HEK293 (cell line): ENCODE measurements around the gene NSUN3.

ENCODE experiments used
- CTCF ChIA-PET: fragments of 350-600 bp; formaldehyde crosslinking; extraction: SDS; loops from one replicate; lab custom pipeline; 2021; ENCODE audit warnings: antibody characterized with exemption; lab: Yijun Ruan, JAX
- POLR2A ChIA-PET: fragments of 300-600 bp; formaldehyde crosslinking; extraction: SDS; loops from one replicate; lab custom pipeline; 2020; ENCODE audit warnings: antibody characterized with exemption, inconsistent platforms; lab: Yijun Ruan, JAX
- H3K27ac ChIP-seq: fragments of 200-500 bp; sonication (Bioruptor generic); 2 replicates; pipeline ENCODE4 v1.5.1; 2014; ENCODE audit warnings: low read depth, low read length, control low read depth, inconsistent platforms; ENCODE audit errors: extremely low read depth
- H3K36me3 ChIP-seq, 2 experiments: fragments of 200-500 bp in 1 of 2; sonication (Bioruptor generic) in 1 of 2; 1 replicate in 1 of 2; 2 replicates in 1 of 2; pipeline ENCODE4 v1.5.1; 2014 to 2017; ENCODE audit warnings: inconsistent platforms in 2 of 2, low read length in 2 of 2; ENCODE audit not compliant: control insufficient read depth in 2 of 2, insufficient read depth in 1 of 2
- H3K4me1 ChIP-seq: fragments of 200-500 bp; sonication (Bioruptor generic); 2 replicates; pipeline ENCODE4 v1.5.1; 2014; ENCODE audit warnings: mild to moderate bottlenecking, low read length, inconsistent platforms; ENCODE audit not compliant: control insufficient read depth, insufficient read depth
- H3K4me3 ChIP-seq: 2 replicates; pipeline ENCODE4 v1.5.1; 2011; ENCODE audit warnings: low read depth, mild to moderate bottlenecking, control low read depth, low read length, moderate library complexity
- H3K9me3 ChIP-seq: fragments of 200-500 bp; sonication (Bioruptor generic); 2 replicates; pipeline ENCODE4 v1.5.1; 2014; ENCODE audit warnings: low read depth, low read length, inconsistent platforms; ENCODE audit not compliant: control insufficient read depth, insufficient read depth
- BCL6B ChIP-seq: fragments of 450-650 bp; formaldehyde crosslinking; IDR thresholded peaks from 2 replicates; pipeline ENCODE4 v1.5.1; 2017; ENCODE audit warnings: missing biosample characterization, missing genetic modification characterization
- EGR2 ChIP-seq: fragments of 450-650 bp; formaldehyde crosslinking; IDR thresholded peaks from 2 replicates; pipeline ENCODE4 v1.5.1; 2016; ENCODE audit warnings: low read depth, missing biosample characterization, missing genetic modification characterization
- GLIS1 ChIP-seq: fragments of 450-650 bp; formaldehyde crosslinking; IDR thresholded peaks from 2 replicates; pipeline ENCODE4 v1.5.1; 2016; ENCODE audit warnings: missing biosample characterization, missing genetic modification characterization
- KLF1 ChIP-seq: fragments of 450-650 bp; formaldehyde crosslinking; IDR thresholded peaks from 2 replicates; pipeline ENCODE4 v1.5.1; 2016; ENCODE audit warnings: missing biosample characterization, missing genetic modification characterization
- KLF10 ChIP-seq: fragments of 450-650 bp; IDR thresholded peaks from 2 replicates; pipeline ENCODE4 v1.5.1; 2018; ENCODE audit warnings: missing biosample characterization, mild to moderate bottlenecking, missing genetic modification characterization
- PRDM1 ChIP-seq: fragments of 450-650 bp; formaldehyde crosslinking; IDR thresholded peaks from 2 replicates; pipeline ENCODE4; 2016; ENCODE audit warnings: missing biosample characterization, missing genetic modification characterization
- REPIN1 ChIP-seq: fragments of 450-650 bp; formaldehyde crosslinking; IDR thresholded peaks from 2 replicates; pipeline ENCODE4 v1.5.1; 2017; ENCODE audit warnings: missing biosample characterization, missing genetic modification characterization, low read depth
- SCRT1 ChIP-seq: fragments of 450-650 bp; formaldehyde crosslinking; IDR thresholded peaks from 2 replicates; pipeline ENCODE4 v1.5.1; 2016; ENCODE audit warnings: missing biosample characterization, missing genetic modification characterization, borderline replicate concordance
- SCRT2 ChIP-seq: fragments of 450-650 bp; formaldehyde crosslinking; IDR thresholded peaks from 2 replicates; pipeline ENCODE4 v1.5.1; 2016; ENCODE audit warnings: missing biosample characterization, missing genetic modification characterization
- TRIM28 ChIP-seq: IDR thresholded peaks from 2 replicates; pipeline ENCODE4 v1.6.1; 2011; ENCODE audit warnings: low read length, control low read depth, borderline replicate concordance
- WT1 ChIP-seq: fragments of 450-650 bp; formaldehyde crosslinking; IDR thresholded peaks from 2 replicates; pipeline ENCODE4 v1.5.1; 2016; ENCODE audit warnings: missing biosample characterization, missing genetic modification characterization
- ZBTB6 ChIP-seq: fragments of 450-650 bp; formaldehyde crosslinking; IDR thresholded peaks from 2 replicates; pipeline ENCODE4 v1.5.1; 2017; ENCODE audit warnings: missing biosample characterization, missing genetic modification characterization
- ZFHX2 ChIP-seq: fragments of 450-650 bp; formaldehyde crosslinking; conservative IDR thresholded peaks from 2 replicates; pipeline ENCODE4 v1.5.1; 2016; ENCODE audit warnings: missing biosample characterization, missing genetic modification characterization
- ZFP41 ChIP-seq: fragments of 450-650 bp; formaldehyde crosslinking; IDR thresholded peaks from 2 replicates; pipeline ENCODE4 v1.5.1; 2016; ENCODE audit warnings: missing biosample characterization, missing genetic modification characterization, borderline replicate concordance
- ZFP69B ChIP-seq: fragments of 450-650 bp; formaldehyde crosslinking; IDR thresholded peaks from 2 replicates; pipeline ENCODE4 v1.5.1; 2016; ENCODE audit warnings: missing biosample characterization, missing genetic modification characterization
- ZNF121 ChIP-seq: fragments of 450-650 bp; formaldehyde crosslinking; IDR thresholded peaks from 2 replicates; pipeline ENCODE4 v1.5.1; 2016; ENCODE audit warnings: missing biosample characterization, missing genetic modification characterization
- ZNF16 ChIP-seq: fragments of 450-650 bp; formaldehyde crosslinking; IDR thresholded peaks from 2 replicates; pipeline ENCODE4 v1.5.1; 2016; ENCODE audit warnings: low read depth, missing biosample characterization, missing genetic modification characterization
- ZNF335 ChIP-seq: fragments of 450-650 bp; formaldehyde crosslinking; conservative IDR thresholded peaks from 2 replicates; pipeline ENCODE4 v1.5.1; 2016; ENCODE audit warnings: missing biosample characterization, missing genetic modification characterization
- ZNF362 ChIP-seq: fragments of 450-650 bp; formaldehyde crosslinking; IDR thresholded peaks from 2 replicates; pipeline ENCODE4 v1.5.1; 2016; ENCODE audit warnings: missing biosample characterization, missing genetic modification characterization
- ZNF391 ChIP-seq: fragments of 450-650 bp; formaldehyde crosslinking; IDR thresholded peaks from 2 replicates; pipeline ENCODE4 v1.5.1; 2016; ENCODE audit warnings: low read depth, missing biosample characterization, missing genetic modification characterization, borderline replicate concordance
- ZNF449 ChIP-seq: fragments of 450-650 bp; formaldehyde crosslinking; IDR thresholded peaks from 2 replicates; pipeline ENCODE4 v1.5.1; 2017; ENCODE audit warnings: missing biosample characterization, mild to moderate bottlenecking, missing genetic modification characterization, moderate library complexity
- ZNF629 ChIP-seq: fragments of 450-650 bp; formaldehyde crosslinking; IDR thresholded peaks from 2 replicates; pipeline ENCODE4 v1.5.1; 2017; ENCODE audit warnings: missing biosample characterization, missing genetic modification characterization
- ZNF677 ChIP-seq: fragments of 450-650 bp; IDR thresholded peaks from 2 replicates; pipeline ENCODE4 v1.5.0; 2018; ENCODE audit warnings: missing biosample characterization, mild to moderate bottlenecking, missing genetic modification characterization, moderate library complexity
- ZSCAN23 ChIP-seq: fragments of 450-650 bp; formaldehyde crosslinking; IDR thresholded peaks from 2 replicates; pipeline ENCODE4 v1.5.1; 2016; ENCODE audit warnings: missing biosample characterization, missing genetic modification characterization

Gene NSUN3

GRCh38 chr3:94061297-94061696 is 1.6 kb upstream of the NSUN3 start:
- H3K36me3 ChIP-seq = peaks cover 0 to 11% of the 10 kb centered on the region in 2 experiments; a peak in 1 of 3 replicates

GRCh38 chr3:94063496-94064119 is 747 bp downstream of the NSUN3 start:
- Histone ChIP-seq H3K36me3 (peaks cover 0 to 29% of the 10 kb centered on the region in 2 experiments; a peak in 1 of 3 replicates), H3K9me3 (no peaks in the 10 kb centered on the region), H3K4me1 (no peaks in the 10 kb centered on the region), H3K27ac (peak overlapping the region; percentile 86), H3K4me3 (peak overlapping the region; percentile 86)
- CTCF ChIA-PET = interaction anchor here (0.6 kb wide), 1 partner anchor 18 kb away, joined by 3 read pairs; no protein-coding TSS in a partner anchor
- POLR2A ChIA-PET = interaction anchor here (1.2 to 1.7 kb wide), 4 partner anchors 17 to 82 kb away, joined by 3 to 11 read pairs (median 4); no protein-coding TSS in a partner anchor
- no peak for TF ChIP-seq ZNF391 (tag by site-specific recombination)
- TF ChIP-seq PRDM1 (tag by site-specific recombination) = no peak
- TF ChIP-seq ZBTB6 = peak; percentile 73; the same call in 1 of the 2 replicates
- TF ChIP-seq ZNF677 = no peak
- TF ChIP-seq GLIS1 (tag by site-specific recombination) = 0 out of 2 replicates have a peak, but pooled peaks have one; percentile 10
- TF ChIP-seq WT1 (tag by site-specific recombination) = no peak
- peak; percentile 39; the same call in 1 of the 2 replicates for TF ChIP-seq ZFHX2 (tag by site-specific recombination)
- no peak for TF ChIP-seq KLF10 (tag by site-specific recombination)
- TF ChIP-seq EGR2 = peak; percentile 46; the same call in 1 of the 2 replicates
- no peak for TF ChIP-seq SCRT2 (tag by site-specific recombination)
- TF ChIP-seq ZFP41 (tag by site-specific recombination) = no peak
- no peak for TF ChIP-seq ZNF335
- TF ChIP-seq ZNF16 (tag by site-specific recombination) = no peak
- TF ChIP-seq ZFP69B (tag by site-specific recombination) = no peak
- no peak for TF ChIP-seq REPIN1 (tag by site-specific recombination)

More at GRCh38 chr3:94061297-94061696, 1.6 kb upstream of the NSUN3 start:
- no peak for TF ChIP-seq TRIM28
- TF ChIP-seq ZNF121 (tag by site-specific recombination) = no peak
- no peak for TF ChIP-seq SCRT1 (tag by site-specific recombination)
- no peak for TF ChIP-seq EGR2
- TF ChIP-seq ZNF362 (tag by site-specific recombination) = no peak
- no peak for TF ChIP-seq BCL6B
- TF ChIP-seq ZSCAN23 (tag by site-specific recombination) = no peak
- no peak for TF ChIP-seq ZNF629 (tag by site-specific recombination)
- TF ChIP-seq KLF1 (tag by site-specific recombination) = no peak
- TF ChIP-seq ZNF449 = no peak
- H3K4me3 ChIP-seq = no peak overlapping the region
- no peaks in the 10 kb centered on the region for H3K4me1 ChIP-seq
- H3K9me3 ChIP-seq = no peaks in the 10 kb centered on the region
- H3K27ac ChIP-seq = no peak overlapping the region
- ChIA-PET CTCF (no interaction called here), POLR2A (no interaction called here)
